Lower lobe of right lung (tissue), 2 donors: ENCODE results near the gene POPDC3. TPM values are rescaled to one million over a fixed set of nuclear protein-coding genes. Genes with fewer than 3 reads are reported as not detected.

Source experiments
- ATAC-seq, 2 donors: fragments of 200-7000 bp; cut with Tn5 transposase; one replicate each; pipeline ENCODE4 v1.9.1; 2020 to 2022; ENCODE audit warnings: mild to moderate bottlenecking in 2 of 2, moderate library complexity in 2 of 2
- DNase-seq: peaks from one replicate; pipeline ENCODE4 v3.0.0-alpha.2; 2020
- H3K27ac ChIP-seq: fragments of 200-600 bp; one replicate; pipeline ENCODE4 v1.8.0; 2022
- H3K27me3 ChIP-seq: fragments of 200-600 bp; one replicate; pipeline ENCODE4 v1.8.0; 2022; ENCODE audit warnings: low read depth
- H3K36me3 ChIP-seq: fragments of 200-600 bp; one replicate; pipeline ENCODE4 v1.8.0; 2022; ENCODE audit warnings: mild to moderate bottlenecking
- H3K4me1 ChIP-seq: fragments of 200-600 bp; one replicate; pipeline ENCODE4 v1.8.0; 2022
- H3K4me3 ChIP-seq: fragments of 200-600 bp; one replicate; pipeline ENCODE4 v1.8.0; 2022; ENCODE audit warnings: mild to moderate bottlenecking
- H3K9me3 ChIP-seq: fragments of 200-600 bp; one replicate; pipeline ENCODE4 v1.8.0; 2022
- CTCF ChIP-seq: fragments of 200-600 bp; IDR thresholded peaks from one replicate; pipeline ENCODE4 v1.8.0; 2022; ENCODE audit warnings: antibody characterized with exemption, mild to moderate bottlenecking
- intact Hi-C: fragments of 100-400 bp; cut with DNase I; formaldehyde crosslinking; loops from one replicate; pipeline ENCODE4 v1.11.0; 2022
- total RNA-seq: library from RNA; stranded (reverse); fragmentation: NEBNext Ultra II Directional; extraction: Animal tissue kit (Norgen Biotek cat#: 25700); gene quantifications from one replicate; pipeline ENCODE4 v1.2.1, GENCODE V29; 2021
- donor health status: DM: no; HTN: yes; CAD: no; lungs with severe emphysema.

POPDC3 gene
- total RNA-seq, 1 donor from 2014 or later: 0.80 TPM

GRCh38 chr6:105211831-105212230 is 32.0 kb upstream of the POPDC3 start:
- H3K4me1 ChIP-seq: no peaks in the 10 kb centered on the region

GRCh38 chr6:105210932-105211531 is 31.2 kb upstream of the POPDC3 start:
- Histone ChIP-seq H3K4me3 (no peak overlapping the region), H3K4me1 (no peaks in the 10 kb centered on the region), H3K27ac (no peak overlapping the region), H3K27me3 (no peaks in the 10 kb centered on the region), H3K9me3 (no peaks in the 10 kb centered on the region), H3K36me3 (no peaks in the 10 kb centered on the region)
- intact Hi-C loops: no loop called here
- DNase-seq: no peak
- no peak for TF ChIP-seq CTCF
- no peak for ATAC-seq

More at GRCh38 chr6:105211831-105212230, 32.0 kb upstream of the POPDC3 start:
- intact Hi-C loops: no loop called here
- no peak for DNase-seq
- Histone ChIP-seq H3K27me3 (no peaks in the 10 kb centered on the region), H3K36me3 (no peaks in the 10 kb centered on the region), H3K4me3 (no peak overlapping the region), H3K27ac (no peak overlapping the region), H3K9me3 (no peaks in the 10 kb centered on the region)
- TF ChIP-seq CTCF: no peak
- ATAC-seq: no peak

- no peaks in the 10 kb centered on the region for H3K36me3 ChIP-seq
- ATAC-seq (no peak), DNase-seq (no peak)
- H3K9me3 ChIP-seq: no peaks in the 10 kb centered on the region
- H3K4me1 ChIP-seq: no peaks in the 10 kb centered on the region
- no peaks in the 10 kb centered on the region for H3K27me3 ChIP-seq
- TF ChIP-seq CTCF: no peak
- H3K27ac ChIP-seq: no peak overlapping the region
- H3K4me3 ChIP-seq: no peak overlapping the region
- intact Hi-C loops: no loop called here
Observed at GRCh38 chr6:105209950-105210706, 30.3 kb upstream of the POPDC3 start.

- DNase-seq (no peak), ATAC-seq (no peak)
- Histone ChIP-seq H3K9me3 (no peaks in the 10 kb centered on the region), H3K36me3 (no peaks in the 10 kb centered on the region), H3K4me3 (no peak overlapping the region), H3K27ac (no peak overlapping the region), H3K27me3 (no peaks in the 10 kb centered on the region), H3K4me1 (no peaks in the 10 kb centered on the region)
- TF ChIP-seq CTCF: no peak
- intact Hi-C loops: no loop called here
Observed at GRCh38 chr6:105207524-105208269, 27.9 kb upstream of the POPDC3 start.

- Histone ChIP-seq H3K27ac (no peak overlapping the region), H3K36me3 (no peaks in the 10 kb centered on the region), H3K27me3 (no peaks in the 10 kb centered on the region), H3K9me3 (no peaks in the 10 kb centered on the region), H3K4me1 (no peaks in the 10 kb centered on the region), H3K4me3 (no peak overlapping the region)
- DNase-seq (no peak), ATAC-seq (no peak)
- no peak for TF ChIP-seq CTCF
- intact Hi-C loops: no loop called here
Observed at GRCh38 chr6:105204768-105205167, 25.0 kb upstream of the POPDC3 start.
